Measurements from ENCODE around the gene SIK3.

The SIK3 gene

DNA sequence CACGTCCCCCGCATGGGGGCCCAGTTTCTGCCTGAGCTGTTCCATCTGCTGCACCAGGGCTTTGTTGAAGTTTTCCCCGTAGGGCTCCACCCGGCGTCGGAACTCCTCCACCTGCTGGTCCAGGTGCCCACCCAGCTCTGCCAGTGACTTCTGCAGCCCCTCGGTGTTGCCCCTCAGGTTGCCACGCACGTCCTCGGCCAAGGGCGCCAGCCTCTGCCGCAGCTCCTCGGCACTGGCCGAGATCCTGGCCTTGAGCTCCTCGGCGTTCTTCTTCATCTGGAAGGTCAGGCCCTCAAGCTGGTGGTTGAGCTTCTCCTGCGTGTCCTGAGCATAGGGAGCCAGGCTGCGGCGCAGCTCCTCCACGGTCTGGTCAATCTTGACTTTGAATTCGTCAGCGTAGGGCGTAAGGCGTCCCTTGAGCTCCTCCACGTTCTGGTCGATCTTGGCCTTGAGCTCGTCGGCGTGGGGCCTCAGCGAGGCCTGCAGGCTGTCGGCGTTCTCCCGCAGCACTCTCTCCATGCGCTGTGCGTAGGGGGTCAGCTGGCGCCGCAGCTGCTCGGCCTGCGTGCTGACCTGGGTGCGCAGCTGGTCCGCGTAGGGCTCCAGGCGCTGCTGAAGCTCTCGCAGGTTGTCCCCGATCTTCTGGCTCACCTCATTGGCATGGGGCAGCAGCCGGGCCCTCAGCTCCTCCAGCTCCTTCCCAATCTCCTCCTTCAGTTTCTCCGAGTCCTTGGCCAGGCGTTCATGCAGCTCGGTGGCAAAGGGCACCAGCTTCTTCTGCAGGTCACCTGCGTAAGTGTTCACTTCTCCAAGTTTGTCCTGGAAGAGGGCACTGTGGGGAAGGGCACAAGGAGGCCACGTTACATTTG is 276.9 kb downstream of the SIK3 start:
- TF ChIP-seq, protein P1, sequence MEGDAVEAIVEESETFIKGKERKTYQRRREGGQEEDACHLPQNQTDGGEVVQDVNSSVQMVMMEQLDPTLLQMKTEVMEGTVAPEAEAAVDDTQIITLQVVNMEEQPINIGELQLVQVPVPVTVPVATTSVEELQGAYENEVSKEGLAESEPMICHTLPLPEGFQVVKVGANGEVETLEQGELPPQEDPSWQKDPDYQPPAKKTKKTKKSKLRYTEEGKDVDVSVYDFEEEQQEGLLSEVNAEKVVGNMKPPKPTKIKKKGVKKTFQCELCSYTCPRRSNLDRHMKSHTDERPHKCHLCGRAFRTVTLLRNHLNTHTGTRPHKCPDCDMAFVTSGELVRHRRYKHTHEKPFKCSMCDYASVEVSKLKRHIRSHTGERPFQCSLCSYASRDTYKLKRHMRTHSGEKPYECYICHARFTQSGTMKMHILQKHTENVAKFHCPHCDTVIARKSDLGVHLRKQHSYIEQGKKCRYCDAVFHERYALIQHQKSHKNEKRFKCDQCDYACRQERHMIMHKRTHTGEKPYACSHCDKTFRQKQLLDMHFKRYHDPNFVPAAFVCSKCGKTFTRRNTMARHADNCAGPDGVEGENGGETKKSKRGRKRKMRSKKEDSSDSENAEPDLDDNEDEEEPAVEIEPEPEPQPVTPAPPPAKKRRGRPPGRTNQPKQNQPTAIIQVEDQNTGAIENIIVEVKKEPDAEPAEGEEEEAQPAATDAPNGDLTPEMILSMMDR (IDR thresholded peaks at IDR 0.05), result no peak

DNA sequence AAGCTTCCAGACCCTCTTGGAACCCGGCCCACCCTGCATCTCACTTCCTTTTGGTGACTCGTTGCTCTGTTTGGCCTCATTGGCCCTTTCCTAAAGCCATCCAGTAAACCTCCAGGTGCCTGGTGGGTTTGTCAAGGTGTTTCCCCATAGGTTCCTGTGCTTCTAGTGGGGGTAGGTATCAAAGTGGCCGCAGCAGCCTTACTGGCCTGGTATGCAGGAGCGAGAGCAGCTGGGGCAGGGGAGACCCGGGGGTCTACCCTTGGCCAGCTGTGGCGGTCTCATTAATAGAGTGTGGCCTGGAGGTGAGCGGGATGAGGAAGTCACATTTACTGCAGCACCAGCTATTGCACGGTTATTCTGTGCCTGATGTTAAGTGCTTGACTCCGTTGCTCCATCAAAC is 279.2 kb downstream of the SIK3 start:
- TF ChIP-seq, protein P1 (IDR thresholded peaks at IDR 0.05), result no peak

DNA sequence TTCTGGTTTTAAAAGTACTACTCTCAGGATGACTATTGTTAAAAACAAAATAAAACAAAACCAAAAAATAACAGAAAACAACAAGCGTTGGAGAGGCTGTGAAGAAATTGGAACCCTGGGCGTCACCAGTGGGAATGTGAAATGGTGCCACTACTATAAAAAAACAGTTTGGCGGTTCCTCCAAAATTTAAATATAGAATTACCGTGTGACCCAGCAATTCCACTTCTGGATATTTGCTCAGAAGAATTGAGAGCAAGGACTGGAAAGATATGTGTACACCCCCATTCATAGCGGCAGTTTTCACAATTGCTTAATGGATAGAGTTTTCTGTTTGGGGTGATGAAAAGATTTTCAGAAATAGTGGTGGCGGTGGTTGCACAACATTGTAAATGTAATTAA is 283.7 kb downstream of the SIK3 start:
- TF ChIP-seq, protein P1 (IDR thresholded peaks at IDR 0.05), result no peak

DNA sequence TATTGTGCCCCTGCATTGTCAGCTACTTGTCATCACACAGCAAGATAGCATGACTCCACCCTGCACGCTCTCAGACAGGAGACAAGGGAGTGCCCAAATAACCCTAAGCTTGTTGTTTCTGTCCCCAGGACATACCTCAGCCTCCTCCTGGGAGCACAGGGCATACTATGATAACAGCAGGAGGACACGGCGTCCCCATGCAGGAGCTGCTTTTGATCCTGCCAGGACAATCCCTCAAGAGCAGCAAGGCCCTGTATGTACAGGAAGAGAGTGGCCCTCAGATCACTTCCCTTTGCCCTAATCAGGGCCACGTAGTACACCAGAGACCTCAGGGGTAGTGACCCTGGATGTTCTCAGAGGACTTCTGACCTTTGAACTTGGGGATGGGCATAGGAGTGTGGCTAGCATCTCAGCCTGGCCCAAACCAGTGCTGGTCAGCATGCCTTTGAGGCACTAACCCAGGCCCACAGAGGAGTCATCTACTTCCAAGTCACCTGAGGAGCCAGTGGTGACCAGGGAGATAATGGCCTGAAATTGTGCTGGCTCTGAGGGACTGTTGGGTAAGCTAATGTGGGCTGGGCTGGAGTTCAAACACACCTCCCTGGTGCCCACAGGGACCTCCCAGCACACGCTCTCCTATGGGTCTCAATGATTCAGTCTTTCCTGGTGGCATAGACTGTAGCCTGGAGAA is 284.3 kb downstream of the SIK3 start:
- TF ChIP-seq, protein P1 (IDR thresholded peaks at IDR 0.05), result no peak

DNA sequence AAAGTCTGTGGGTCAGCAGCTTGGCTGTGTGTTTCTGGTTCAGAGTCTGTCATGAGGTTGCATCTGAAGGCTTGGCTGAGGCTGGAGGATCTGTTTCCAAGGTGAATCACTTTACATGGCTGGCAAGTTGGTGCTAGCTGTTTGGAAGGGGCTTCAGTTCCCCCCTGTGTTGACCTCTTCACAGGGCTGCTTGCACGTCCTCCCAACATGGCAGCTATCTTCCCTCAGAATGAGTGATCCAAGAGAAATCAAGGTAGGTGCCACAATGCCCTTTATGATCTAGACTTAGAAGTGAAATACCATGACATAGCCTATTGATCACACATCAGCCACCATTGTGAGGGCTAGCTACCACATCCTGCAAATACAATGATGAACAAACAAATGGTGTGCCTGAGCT is 285.1 kb downstream of the SIK3 start:
- TF ChIP-seq, protein P1 (IDR thresholded peaks at IDR 0.05), result no peak

DNA sequence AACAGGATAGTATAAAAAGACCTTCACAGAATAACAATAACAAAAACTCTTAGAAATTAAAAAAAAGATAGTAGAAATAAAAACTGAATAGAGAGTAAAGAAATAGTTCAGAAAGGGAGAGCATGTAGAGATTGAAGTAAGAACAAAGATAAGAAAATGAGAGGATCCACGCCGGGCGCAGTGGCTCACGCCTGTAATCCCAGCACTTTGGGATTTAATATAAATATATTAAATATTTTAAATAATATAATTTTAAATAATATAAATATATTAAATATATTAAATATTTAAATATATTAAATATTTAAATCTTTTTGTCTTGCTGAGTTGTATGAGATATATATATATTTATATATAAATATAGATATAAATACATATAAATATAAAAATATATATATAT is 286.1 kb downstream of the SIK3 start:
- TF ChIP-seq, protein P1 (IDR thresholded peaks at IDR 0.05), result no peak

DNA sequence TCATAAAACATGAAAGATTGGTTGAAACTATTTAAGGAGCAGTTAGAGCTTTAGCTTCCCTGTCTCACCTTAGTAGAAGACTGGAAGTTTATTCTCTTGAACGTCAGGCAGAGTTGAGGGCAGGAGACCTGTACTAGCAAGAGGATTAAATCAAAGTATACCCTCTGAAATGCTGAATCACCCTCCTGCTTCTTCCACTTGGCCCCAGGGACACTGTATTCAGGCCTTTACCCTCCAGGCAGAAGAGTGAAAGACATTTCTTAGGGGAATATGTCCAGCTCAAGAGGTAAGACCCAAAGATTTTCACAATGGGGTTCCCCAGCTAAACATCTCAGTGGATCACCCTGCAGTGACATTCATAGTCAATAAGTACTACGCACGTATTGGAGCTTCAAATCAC is 287.0 kb downstream of the SIK3 start:
- TF ChIP-seq, protein P1 (IDR thresholded peaks at IDR 0.05), result no peak
